Upper lobe of left lung (tissue), 4 donors: ENCODE results near the gene ERMARD.

Experiments
- EP300 ChIP-seq, 4 donors: sonication (generic); formaldehyde crosslinking; IDR thresholded peaks; one replicate each; pipeline ENCODE4 v1.5.1; 2017; ENCODE audit warnings: antibody characterized with exemption in 4 of 4, control low read depth in 2 of 4
- POLR2A ChIP-seq, 4 donors: fragments of 450-650 bp; IDR thresholded peaks; one replicate each; pipeline ENCODE4 v1.5.1; 2016 to 2017; ENCODE audit warnings: antibody characterized with exemption in 4 of 4, mild to moderate bottlenecking in 2 of 4
- POLR2AphosphoS5 ChIP-seq, 2 donors: sonication (generic); formaldehyde crosslinking; IDR thresholded peaks; one replicate each; pipeline ENCODE4 v1.5.1; 2017; ENCODE audit warnings: antibody characterized with exemption in 2 of 2
- TF ChIP-seq, protein P1 (sequence below), 6 experiments: fragments of 450-650 bp in 4 of 6; fragments of 200-600 bp in 2 of 6; sonication (generic) in 2 of 6; IDR thresholded peaks; one replicate each; pipeline ENCODE4 v1.5.1; 2016 to 2019; ENCODE audit warnings: antibody characterized with exemption in 6 of 6

DNA sequence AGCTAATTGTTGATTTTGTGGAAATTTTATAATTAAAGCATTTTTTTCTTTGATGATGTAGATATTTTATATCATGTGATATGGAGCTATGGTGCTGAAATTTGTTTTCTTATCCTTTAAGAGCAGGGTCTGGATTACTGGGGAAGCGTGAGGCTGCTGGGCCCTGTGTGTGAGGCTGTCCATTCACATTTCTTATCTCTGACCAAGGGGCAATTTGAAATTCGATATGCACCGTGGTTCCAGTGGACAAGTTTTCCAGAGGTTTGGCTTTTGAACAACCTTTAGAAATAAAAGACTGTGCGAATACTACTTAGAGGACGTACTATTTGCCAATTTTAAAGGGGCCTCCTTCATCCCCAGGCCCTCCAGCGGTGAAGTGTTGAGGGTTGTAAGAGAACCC, 3.7 kb downstream of the ERMARD start:
- TF ChIP-seq, protein P1, sequence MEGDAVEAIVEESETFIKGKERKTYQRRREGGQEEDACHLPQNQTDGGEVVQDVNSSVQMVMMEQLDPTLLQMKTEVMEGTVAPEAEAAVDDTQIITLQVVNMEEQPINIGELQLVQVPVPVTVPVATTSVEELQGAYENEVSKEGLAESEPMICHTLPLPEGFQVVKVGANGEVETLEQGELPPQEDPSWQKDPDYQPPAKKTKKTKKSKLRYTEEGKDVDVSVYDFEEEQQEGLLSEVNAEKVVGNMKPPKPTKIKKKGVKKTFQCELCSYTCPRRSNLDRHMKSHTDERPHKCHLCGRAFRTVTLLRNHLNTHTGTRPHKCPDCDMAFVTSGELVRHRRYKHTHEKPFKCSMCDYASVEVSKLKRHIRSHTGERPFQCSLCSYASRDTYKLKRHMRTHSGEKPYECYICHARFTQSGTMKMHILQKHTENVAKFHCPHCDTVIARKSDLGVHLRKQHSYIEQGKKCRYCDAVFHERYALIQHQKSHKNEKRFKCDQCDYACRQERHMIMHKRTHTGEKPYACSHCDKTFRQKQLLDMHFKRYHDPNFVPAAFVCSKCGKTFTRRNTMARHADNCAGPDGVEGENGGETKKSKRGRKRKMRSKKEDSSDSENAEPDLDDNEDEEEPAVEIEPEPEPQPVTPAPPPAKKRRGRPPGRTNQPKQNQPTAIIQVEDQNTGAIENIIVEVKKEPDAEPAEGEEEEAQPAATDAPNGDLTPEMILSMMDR (IDR thresholded peaks at IDR 0.05) = no peak
- TF ChIP-seq POLR2AphosphoS5 (IDR thresholded peaks at IDR 0.05) (no peak), EP300 (IDR thresholded peaks at IDR 0.05) (no peak), POLR2A (IDR thresholded peaks at IDR 0.05) (no peak)
